IPS-15b (cell line): ENCODE data around the gene SP6.

ENCODE experiments used
- H3K27me3 ChIP-seq: one replicate; pipeline ENCODE4 v1.6.1; 2013; ENCODE audit warnings: low read length; ENCODE audit not compliant: control insufficient read depth, insufficient read depth
- H3K36me3 ChIP-seq: one replicate; pipeline ENCODE4 v1.6.1; 2013; ENCODE audit warnings: low read length; ENCODE audit not compliant: control insufficient read depth, insufficient read depth
- H3K4me1 ChIP-seq: one replicate; pipeline ENCODE4 v1.6.1; 2013; ENCODE audit warnings: mild to moderate bottlenecking, low read length; ENCODE audit not compliant: control insufficient read depth, insufficient read depth
- H3K4me3 ChIP-seq: one replicate; pipeline ENCODE4 v1.5.1; 2013; ENCODE audit warnings: low read depth, low read length
- H3K9ac ChIP-seq: one replicate; pipeline ENCODE4 v1.6.1; 2013; ENCODE audit warnings: low read depth, mild to moderate bottlenecking, low read length
- H3K9me3 ChIP-seq: one replicate; pipeline ENCODE4 v1.6.1; 2013; ENCODE audit warnings: mild to moderate bottlenecking, low read length; ENCODE audit not compliant: control insufficient read depth, insufficient read depth

Gene SP6

GRCh38 chr17:47875011-47875985, 24.3 kb upstream of the SP6 start:
- H3K9ac ChIP-seq = no peak overlapping the region
- no peaks in the 10 kb centered on the region for H3K36me3 ChIP-seq
- peaks cover 17% of the 10 kb centered on the region for H3K4me1 ChIP-seq
- no peak overlapping the region for H3K4me3 ChIP-seq
- peaks cover 40% of the 10 kb centered on the region for H3K27me3 ChIP-seq
- no peaks in the 10 kb centered on the region for H3K9me3 ChIP-seq

GRCh38 chr17:47873200-47874090, 22.5 kb upstream of the SP6 start:
- H3K36me3 ChIP-seq = no peaks in the 10 kb centered on the region
- peaks cover 30% of the 10 kb centered on the region for H3K4me1 ChIP-seq
- H3K9me3 ChIP-seq = no peaks in the 10 kb centered on the region
- H3K27me3 ChIP-seq = peaks cover 58% of the 10 kb centered on the region
- peak overlapping the region; percentile 52 for H3K4me3 ChIP-seq
- no peak overlapping the region for H3K9ac ChIP-seq

GRCh38 chr17:47872651-47873161, 21.7 kb upstream of the SP6 start:
- Histone ChIP-seq H3K9me3 (no peaks in the 10 kb centered on the region), H3K9ac (no peak overlapping the region), H3K4me3 (peak overlapping the region; percentile 52), H3K36me3 (no peaks in the 10 kb centered on the region), H3K4me1 (peaks cover 26% of the 10 kb centered on the region), H3K27me3 (peaks cover 66% of the 10 kb centered on the region)

GRCh38 chr17:47872019-47872650, 21.2 kb upstream of the SP6 start:
- Histone ChIP-seq H3K4me1 (peaks cover 26% of the 10 kb centered on the region), H3K4me3 (peak overlapping the region; percentile 52), H3K36me3 (no peaks in the 10 kb centered on the region), H3K9ac (no peak overlapping the region), H3K9me3 (no peaks in the 10 kb centered on the region), H3K27me3 (peaks cover 71% of the 10 kb centered on the region)

- peaks cover 26% of the 10 kb centered on the region for H3K4me1 ChIP-seq
- H3K9ac ChIP-seq = no peak overlapping the region
- peaks cover 76% of the 10 kb centered on the region for H3K27me3 ChIP-seq
- no peak overlapping the region for H3K4me3 ChIP-seq
- H3K36me3 ChIP-seq = no peaks in the 10 kb centered on the region
- H3K9me3 ChIP-seq = no peaks in the 10 kb centered on the region
Observed at GRCh38 chr17:47871048-47871447, 20.1 kb upstream of the SP6 start.

GRCh38 chr17:47870056-47870455, 19.1 kb upstream of the SP6 start:
- no peak overlapping the region for H3K4me3 ChIP-seq
- no peak overlapping the region for H3K9ac ChIP-seq
- H3K27me3 ChIP-seq = peaks cover 74% of the 10 kb centered on the region
- H3K36me3 ChIP-seq = no peaks in the 10 kb centered on the region
- H3K4me1 ChIP-seq = peaks cover 22% of the 10 kb centered on the region
- H3K9me3 ChIP-seq = no peaks in the 10 kb centered on the region

- peaks cover 71% of the 10 kb centered on the region for H3K27me3 ChIP-seq
- no peak overlapping the region for H3K9ac ChIP-seq
Observed at GRCh38 chr17:47869114-47869513, 18.2 kb upstream of the SP6 start.

GRCh38 chr17:47867813-47868533, 17.0 kb upstream of the SP6 start:
- H3K9me3 ChIP-seq = no peaks in the 10 kb centered on the region
- peaks cover 16% of the 10 kb centered on the region for H3K4me1 ChIP-seq
- H3K27me3 ChIP-seq = peaks cover 66% of the 10 kb centered on the region

More at GRCh38 chr17:47869114-47869513, 18.2 kb upstream of the SP6 start:
- peaks cover 22% of the 10 kb centered on the region for H3K4me1 ChIP-seq
- H3K9me3 ChIP-seq = no peaks in the 10 kb centered on the region
- H3K36me3 ChIP-seq = no peaks in the 10 kb centered on the region
- H3K4me3 ChIP-seq = no peak overlapping the region

GRCh38 chr17:47866941-47867340, 16.0 kb upstream of the SP6 start:
- Histone ChIP-seq H3K9ac (no peak overlapping the region), H3K4me1 (peaks cover 16% of the 10 kb centered on the region), H3K4me3 (no peak overlapping the region), H3K9me3 (no peaks in the 10 kb centered on the region), H3K36me3 (no peaks in the 10 kb centered on the region), H3K27me3 (peaks cover 66% of the 10 kb centered on the region)

More at GRCh38 chr17:47867813-47868533, 17.0 kb upstream of the SP6 start:
- no peak overlapping the region for H3K9ac ChIP-seq
- no peak overlapping the region for H3K4me3 ChIP-seq
- no peaks in the 10 kb centered on the region for H3K36me3 ChIP-seq

GRCh38 chr17:47864791-47865216, 13.8 kb upstream of the SP6 start:
- H3K9me3 ChIP-seq = no peaks in the 10 kb centered on the region
- H3K4me3 ChIP-seq = no peak overlapping the region
- H3K9ac ChIP-seq = no peak overlapping the region
- H3K4me1 ChIP-seq = peaks cover 9% of the 10 kb centered on the region
- H3K27me3 ChIP-seq = peaks cover 53% of the 10 kb centered on the region
- H3K36me3 ChIP-seq = no peaks in the 10 kb centered on the region
